Measurements from ENCODE around the gene LCOR. TPM values are rescaled to one million over a fixed set of nuclear protein-coding genes. Genes with fewer than 3 reads are reported as not detected.

The LCOR gene
- total and polyA plus RNA-seq, 2 donors (not counting 1 experiment from before 2014, with no cell fraction given), result 15.0 to 15.7 TPM

GRCh38 chr10:96873756-96874467 lies 41.8 kb downstream of the LCOR start:
- Histone ChIP-seq H3K79me2 (ENCODE audit: control insufficient read depth, insufficient read depth, low read length) (peaks cover 80% of the 10 kb centered on the region), H3K9me3 (ENCODE audit: control insufficient read depth, insufficient read depth, low read depth, low read length) (no peaks in the 10 kb centered on the region), H2AFZ (ENCODE audit: low read length) (no peak overlapping the region), H3K4me2 (ENCODE audit: extremely low read depth, insufficient read depth, low read length) (no peak overlapping the region), H3K9ac (ENCODE audit: insufficient read depth, low read length) (no peak overlapping the region), H3K4me1 (ENCODE audit: control insufficient read depth, extremely low read depth, insufficient read depth, low read length) (no peaks in the 10 kb centered on the region), H3K27ac (ENCODE audit: insufficient read depth, low read length) (no peak overlapping the region), H4K20me1 (ENCODE audit: control insufficient read depth, extremely low read depth, insufficient read depth, low read length) (no peaks in the 10 kb centered on the region), H3K36me3 (ENCODE audit: control insufficient read depth, insufficient read depth, low read length) (no peaks in the 10 kb centered on the region), H3K4me3 (replicated peaks in 1 of 4; ENCODE audit: control extremely low read depth in 1 of 4, insufficient read depth in 1 of 4, low read depth in 3 of 4, low read length in 4 of 4) (no peak overlapping the region), H3K27me3 (ENCODE audit: control insufficient read depth, insufficient read depth, low read length) (no peaks in the 10 kb centered on the region)
- no peak for DNase-seq (ENCODE audit: low read depth in 2 of 2)
- TF ChIP-seq, protein P1, sequence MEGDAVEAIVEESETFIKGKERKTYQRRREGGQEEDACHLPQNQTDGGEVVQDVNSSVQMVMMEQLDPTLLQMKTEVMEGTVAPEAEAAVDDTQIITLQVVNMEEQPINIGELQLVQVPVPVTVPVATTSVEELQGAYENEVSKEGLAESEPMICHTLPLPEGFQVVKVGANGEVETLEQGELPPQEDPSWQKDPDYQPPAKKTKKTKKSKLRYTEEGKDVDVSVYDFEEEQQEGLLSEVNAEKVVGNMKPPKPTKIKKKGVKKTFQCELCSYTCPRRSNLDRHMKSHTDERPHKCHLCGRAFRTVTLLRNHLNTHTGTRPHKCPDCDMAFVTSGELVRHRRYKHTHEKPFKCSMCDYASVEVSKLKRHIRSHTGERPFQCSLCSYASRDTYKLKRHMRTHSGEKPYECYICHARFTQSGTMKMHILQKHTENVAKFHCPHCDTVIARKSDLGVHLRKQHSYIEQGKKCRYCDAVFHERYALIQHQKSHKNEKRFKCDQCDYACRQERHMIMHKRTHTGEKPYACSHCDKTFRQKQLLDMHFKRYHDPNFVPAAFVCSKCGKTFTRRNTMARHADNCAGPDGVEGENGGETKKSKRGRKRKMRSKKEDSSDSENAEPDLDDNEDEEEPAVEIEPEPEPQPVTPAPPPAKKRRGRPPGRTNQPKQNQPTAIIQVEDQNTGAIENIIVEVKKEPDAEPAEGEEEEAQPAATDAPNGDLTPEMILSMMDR (conservative IDR thresholded peaks at IDR 0.05 in 1 of 2, IDR thresholded peaks at IDR 0.05 in 1 of 2; ENCODE audit: low read depth in 1 of 2, low read length in 2 of 2), result no peak
- no peak for TF ChIP-seq EZH2 (IDR thresholded peaks at IDR 0.05; ENCODE audit: low read length, missing control alignments)

GRCh38 chr10:96878057-96878456 lies 46.0 kb downstream of the LCOR start:
- TF ChIP-seq, protein P1 (conservative IDR thresholded peaks at IDR 0.05 in 1 of 2, IDR thresholded peaks at IDR 0.05 in 1 of 2; ENCODE audit: low read depth in 1 of 2, low read length in 2 of 2), result no peak
- no peak for TF ChIP-seq EZH2 (IDR thresholded peaks at IDR 0.05; ENCODE audit: low read length, missing control alignments)
- H3K27ac ChIP-seq (ENCODE audit: insufficient read depth, low read length), result no peak overlapping the region
- no peak for DNase-seq (ENCODE audit: low read depth in 2 of 2)
- no peak overlapping the region for H2AFZ ChIP-seq (ENCODE audit: low read length)
- H3K9ac ChIP-seq (ENCODE audit: insufficient read depth, low read length), result no peak overlapping the region
- H3K36me3 ChIP-seq (ENCODE audit: control insufficient read depth, insufficient read depth, low read length), result no peaks in the 10 kb centered on the region
- H3K9me3 ChIP-seq (ENCODE audit: control insufficient read depth, insufficient read depth, low read depth, low read length), result no peaks in the 10 kb centered on the region
- H3K79me2 ChIP-seq (ENCODE audit: control insufficient read depth, insufficient read depth, low read length), result peaks cover 82% of the 10 kb centered on the region
- H3K4me3 ChIP-seq (replicated peaks in 1 of 4; ENCODE audit: control extremely low read depth in 1 of 4, insufficient read depth in 1 of 4, low read depth in 3 of 4, low read length in 4 of 4), result no peak overlapping the region
- H3K4me1 ChIP-seq (ENCODE audit: control insufficient read depth, extremely low read depth, insufficient read depth, low read length), result no peaks in the 10 kb centered on the region
- H4K20me1 ChIP-seq (ENCODE audit: control insufficient read depth, extremely low read depth, insufficient read depth, low read length), result no peaks in the 10 kb centered on the region
- H3K27me3 ChIP-seq (ENCODE audit: control insufficient read depth, insufficient read depth, low read length), result no peaks in the 10 kb centered on the region
- no peak overlapping the region for H3K4me2 ChIP-seq (ENCODE audit: extremely low read depth, insufficient read depth, low read length)

- TF ChIP-seq, protein P1 (conservative IDR thresholded peaks at IDR 0.05 in 1 of 2, IDR thresholded peaks at IDR 0.05 in 1 of 2; ENCODE audit: low read depth in 1 of 2, low read length in 2 of 2), result no peak
- no peak for TF ChIP-seq EZH2 (IDR thresholded peaks at IDR 0.05; ENCODE audit: low read length, missing control alignments)
- H3K4me3 ChIP-seq (replicated peaks in 1 of 4; ENCODE audit: control extremely low read depth in 1 of 4, insufficient read depth in 1 of 4, low read depth in 3 of 4, low read length in 4 of 4), result no peak overlapping the region
- no peak overlapping the region for H2AFZ ChIP-seq (ENCODE audit: low read length)
- no peak overlapping the region for H3K9ac ChIP-seq (ENCODE audit: insufficient read depth, low read length)
- DNase-seq (ENCODE audit: low read depth in 2 of 2), result no peak
- H3K4me2 ChIP-seq (ENCODE audit: extremely low read depth, insufficient read depth, low read length), result no peak overlapping the region
- no peaks in the 10 kb centered on the region for H3K27me3 ChIP-seq (ENCODE audit: control insufficient read depth, insufficient read depth, low read length)
- no peak overlapping the region for H3K27ac ChIP-seq (ENCODE audit: insufficient read depth, low read length)
- H3K36me3 ChIP-seq (ENCODE audit: control insufficient read depth, insufficient read depth, low read length), result no peaks in the 10 kb centered on the region
- H3K79me2 ChIP-seq (ENCODE audit: control insufficient read depth, insufficient read depth, low read length), result peaks cover 81% of the 10 kb centered on the region
- H3K4me1 ChIP-seq (ENCODE audit: control insufficient read depth, extremely low read depth, insufficient read depth, low read length), result no peaks in the 10 kb centered on the region
- H4K20me1 ChIP-seq (ENCODE audit: control insufficient read depth, extremely low read depth, insufficient read depth, low read length), result no peaks in the 10 kb centered on the region
- H3K9me3 ChIP-seq (ENCODE audit: control insufficient read depth, insufficient read depth, low read depth, low read length), result no peaks in the 10 kb centered on the region
These were observed 48.5 kb downstream of the LCOR start for GRCh38 chr10:96880575-96880974.

Data from fibroblast of lung (primary cell).